RPMI7951 (cell line): ENCODE results near the gene AGBL1. TPM values are rescaled to one million over a fixed set of nuclear protein-coding genes. Genes with fewer than 3 reads are reported as not detected.
"Not testable (repeated sequence)": the region's sequence is repeated elsewhere in the genome, so short reads cannot be mapped to it uniquely, and the experiment has no call there.

ENCODE experiments used
- DNase-seq: peaks from one replicate; pipeline ENCODE4 v3.0.0-alpha.2; 2012; ENCODE audit warnings: low read depth
- total RNA-seq: library from RNA; depleted of rRNA; stranded (reverse); fragments of >200 nt; shearing (Covaris generic); gene quantifications from 2 replicates; pipeline ENCODE4 v1.2.3, GENCODE V29; 2014

Gene AGBL1
- total RNA-seq, 1 experiment from 2014 or later: not detected

GRCh38 chr15:86506401-86506800, 426.7 kb downstream of the AGBL1 start:
- no peak for DNase-seq

DNA sequence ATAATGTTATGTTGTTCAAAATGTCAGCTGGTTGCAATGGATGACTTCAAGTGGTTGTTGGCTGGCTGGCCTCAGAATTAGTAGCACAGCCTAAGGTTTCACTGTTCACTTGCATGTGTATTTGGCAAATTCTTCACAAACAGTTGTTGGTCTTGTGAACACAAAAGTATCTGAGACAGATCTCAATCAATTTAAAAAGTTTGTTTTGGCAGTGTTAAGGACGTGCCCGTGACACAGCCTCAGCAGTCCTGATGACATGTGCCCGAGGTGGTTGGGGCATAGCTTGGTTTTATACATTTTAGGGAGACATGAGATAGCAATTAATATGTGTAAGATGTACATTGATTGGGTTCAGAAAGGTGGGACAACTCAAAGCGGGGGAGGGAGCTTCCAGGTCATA, 436.0 kb downstream of the AGBL1 start:
- DNase-seq: no peak

DNA sequence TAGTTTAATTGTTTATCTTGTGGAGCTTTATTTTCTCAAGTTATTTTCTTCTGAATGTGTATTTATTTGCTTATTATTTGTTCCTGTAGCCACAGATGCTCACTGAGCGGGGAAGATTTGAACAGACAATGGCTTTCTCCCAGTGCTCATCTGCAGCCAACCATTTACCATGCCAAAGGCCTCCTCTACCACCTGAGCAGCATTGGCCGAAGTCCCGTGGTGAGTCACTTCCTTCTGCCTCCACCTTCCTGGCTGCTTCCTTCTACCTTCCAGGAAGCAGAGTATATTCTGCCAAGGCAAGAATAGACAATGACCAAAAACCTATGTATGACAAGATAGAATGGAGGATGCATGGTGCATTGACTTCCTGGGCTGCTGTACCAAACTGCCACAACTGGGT, 443.1 kb downstream of the AGBL1 start:
- DNase-seq: no peak

DNA sequence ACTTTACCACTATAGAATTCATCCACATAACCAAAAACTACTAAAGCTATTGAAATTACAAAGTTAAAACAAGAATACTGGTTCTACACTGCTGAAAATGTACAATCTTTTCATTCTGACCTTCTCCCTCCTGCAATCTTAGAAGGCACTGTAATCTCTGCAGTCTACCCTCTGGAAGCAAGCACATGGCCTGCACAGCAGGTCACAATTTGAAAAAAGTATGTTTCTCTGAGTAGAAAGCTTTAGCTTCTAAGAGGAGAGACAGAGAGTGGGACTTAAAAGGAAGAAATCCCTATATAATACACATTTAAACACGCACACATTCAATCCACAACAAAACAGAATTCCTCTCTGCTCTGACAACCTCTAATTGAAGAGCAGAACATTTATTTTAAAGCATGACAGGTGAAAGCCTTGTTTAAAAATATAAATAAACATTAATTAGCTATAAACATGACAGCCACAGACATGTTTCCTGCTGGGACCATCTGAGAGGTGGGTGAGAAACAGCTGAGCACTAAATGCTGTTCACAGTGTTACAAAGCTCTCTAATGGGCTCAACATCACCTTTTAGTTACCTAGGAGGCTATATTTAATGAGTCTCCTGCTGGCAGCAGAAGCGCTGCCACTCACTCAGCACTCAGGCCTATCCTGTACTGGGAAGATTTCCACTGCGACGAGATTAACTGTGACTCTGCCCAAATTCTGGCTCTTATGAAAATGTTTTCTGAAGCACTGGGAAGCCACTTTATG, 447.4 kb downstream of the AGBL1 start:
- no peak for DNase-seq

DNA sequence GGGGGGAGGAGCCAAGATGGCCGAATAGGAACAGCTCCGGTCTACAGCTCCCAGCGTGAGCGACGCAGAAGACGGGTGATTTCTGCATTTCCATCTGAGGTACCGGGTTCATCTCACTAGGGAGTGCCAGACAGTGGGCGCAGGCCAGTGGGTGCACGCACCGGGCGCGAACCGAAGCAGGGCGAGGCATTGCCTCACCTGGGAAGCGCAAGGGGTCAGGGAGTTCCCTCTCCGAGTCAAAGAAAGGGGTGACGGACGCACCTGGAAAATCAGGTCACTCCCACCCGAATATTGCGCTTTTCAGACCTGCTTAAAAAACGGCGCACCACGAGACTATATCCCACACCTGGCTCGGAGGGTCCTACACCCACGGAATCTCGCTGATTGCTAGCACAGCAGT, 448.4 kb downstream of the AGBL1 start:
- DNase-seq: not testable (repeated sequence)

DNA sequence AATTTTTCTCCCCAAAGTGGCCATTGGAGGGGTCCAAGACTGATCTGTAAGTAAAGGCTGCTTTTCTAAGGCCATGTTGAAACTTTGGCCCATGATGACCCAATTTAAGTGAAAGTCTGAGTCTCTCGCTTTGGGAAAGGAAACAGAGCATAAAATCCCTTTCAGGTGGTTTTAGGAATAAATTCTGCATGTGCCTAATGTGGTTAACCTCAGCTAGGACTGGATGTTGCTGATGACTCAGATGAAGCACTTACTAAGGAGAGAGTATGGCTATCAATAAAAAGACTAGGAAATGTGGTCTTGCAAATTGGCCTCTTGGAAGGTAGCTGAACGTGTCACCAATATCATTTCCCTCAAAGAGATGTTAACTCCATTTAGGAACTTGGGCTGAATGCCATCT, 458.5 kb downstream of the AGBL1 start:
- peak; percentile 68 for DNase-seq

- no peak for DNase-seq
These were observed 461.3 kb downstream of the AGBL1 start for GRCh38 chr15:86540840-86541467.

DNA sequence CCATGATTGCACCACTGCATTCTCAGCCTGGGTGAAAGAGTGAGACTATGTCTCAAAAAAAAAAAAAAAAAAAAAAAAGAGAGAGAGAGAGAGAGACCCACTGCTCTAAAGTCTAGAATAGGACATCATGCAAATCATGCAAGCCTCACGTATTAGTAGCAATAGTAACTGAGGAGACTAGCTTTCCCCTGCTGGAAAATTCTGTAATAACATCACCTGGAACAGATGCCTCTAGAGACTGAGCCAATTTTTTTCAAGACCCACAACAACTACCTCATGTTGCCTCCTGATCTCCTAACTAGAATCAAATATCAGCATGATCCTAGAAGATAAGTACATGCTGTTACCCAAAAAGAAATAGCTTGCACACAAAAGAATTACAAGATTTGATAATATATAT, 461.9 kb downstream of the AGBL1 start:
- DNase-seq: no peak

DNA sequence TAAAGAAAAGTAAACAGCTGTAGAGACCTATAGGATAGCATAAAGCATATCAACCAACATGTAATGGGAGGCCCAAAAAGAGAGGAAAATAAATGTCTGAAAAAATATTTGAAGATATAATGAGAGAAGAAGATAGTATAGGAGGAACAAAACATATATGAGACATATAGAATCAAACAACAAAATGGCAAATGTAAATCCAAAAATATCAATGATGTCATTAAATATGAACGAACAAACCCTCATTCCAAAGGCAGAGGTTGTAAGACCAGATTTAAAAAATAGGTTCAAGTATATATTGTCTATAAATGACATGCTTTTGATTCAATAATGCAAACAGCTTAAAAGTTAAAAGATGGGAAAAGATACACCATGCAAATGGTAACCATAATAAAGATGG, 470.4 kb downstream of the AGBL1 start:
- no peak for DNase-seq

DNA sequence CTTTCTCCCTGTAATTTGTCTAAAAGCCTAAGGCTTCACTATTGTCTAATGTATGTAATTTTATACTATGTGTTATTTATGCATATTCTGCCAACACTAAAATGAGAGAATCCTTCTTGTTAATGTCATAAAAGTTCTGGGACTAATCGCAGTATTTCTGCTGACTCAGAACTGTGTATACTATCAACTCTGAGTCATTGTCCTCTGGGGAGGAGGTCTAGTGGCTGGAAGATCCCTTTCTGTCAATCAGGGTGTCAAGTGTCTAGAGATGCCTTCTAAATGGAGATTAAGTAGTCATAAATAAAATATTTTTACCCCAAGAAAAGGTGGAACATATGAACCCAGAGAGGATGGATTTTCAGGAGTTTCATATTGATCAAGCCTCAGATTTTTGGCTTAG, 473.4 kb downstream of the AGBL1 start:
- no peak for DNase-seq

- DNase-seq: no peak
These were observed 475.4 kb downstream of the AGBL1 start for GRCh38 chr15:86555098-86555497.

GRCh38 chr15:86555939-86556338, 476.3 kb downstream of the AGBL1 start:
- DNase-seq: peak; percentile 43

GRCh38 chr15:86556396-86557017, 476.8 kb downstream of the AGBL1 start:
- no peak for DNase-seq

- no peak for DNase-seq
These were observed 477.4 kb downstream of the AGBL1 start for GRCh38 chr15:86557018-86557550.

DNA sequence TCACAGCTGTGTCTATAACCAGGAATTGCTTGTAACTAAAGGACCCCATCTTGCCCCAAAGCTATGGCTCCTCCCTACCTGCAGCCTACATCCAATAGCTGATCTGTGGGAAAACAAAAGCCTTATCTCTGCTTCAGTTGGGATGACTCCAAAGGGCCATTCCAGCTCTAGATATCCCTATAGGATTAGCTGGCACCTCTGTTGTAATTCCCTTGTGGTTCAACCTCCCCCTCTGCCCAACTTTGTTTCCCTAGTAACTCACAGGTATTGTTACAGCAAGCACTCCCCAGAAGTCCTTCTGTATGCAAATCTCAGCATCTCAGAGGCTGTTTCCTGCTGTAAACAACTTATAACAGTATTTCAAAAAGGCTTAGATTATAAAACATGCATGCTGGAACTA, 478.6 kb downstream of the AGBL1 start:
- DNase-seq: no peak

GRCh38 chr15:86558686-86559085, 479.0 kb downstream of the AGBL1 start:
- no peak for DNase-seq

DNA sequence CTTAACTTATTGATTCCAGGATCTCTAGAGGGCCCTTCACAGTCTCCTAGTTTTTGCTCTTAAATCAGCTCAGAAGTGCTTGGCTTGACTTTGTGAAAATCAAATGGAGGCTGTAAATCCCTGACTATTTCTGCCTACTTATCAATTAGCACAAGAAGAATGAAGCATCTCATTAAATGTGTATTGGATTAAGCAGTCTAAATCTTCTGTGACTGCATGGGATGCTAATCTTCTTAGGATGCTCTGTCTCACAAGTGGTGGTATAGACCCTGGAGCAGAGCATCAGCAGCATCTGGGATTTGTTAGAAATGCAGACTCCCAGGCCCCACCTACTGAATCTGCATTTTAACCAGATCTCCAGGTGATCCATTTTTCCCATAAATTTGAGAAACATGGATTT, 488.7 kb downstream of the AGBL1 start:
- DNase-seq: no peak

GRCh38 chr15:86570738-86571137, 491.1 kb downstream of the AGBL1 start:
- peak; percentile 68 for DNase-seq

DNA sequence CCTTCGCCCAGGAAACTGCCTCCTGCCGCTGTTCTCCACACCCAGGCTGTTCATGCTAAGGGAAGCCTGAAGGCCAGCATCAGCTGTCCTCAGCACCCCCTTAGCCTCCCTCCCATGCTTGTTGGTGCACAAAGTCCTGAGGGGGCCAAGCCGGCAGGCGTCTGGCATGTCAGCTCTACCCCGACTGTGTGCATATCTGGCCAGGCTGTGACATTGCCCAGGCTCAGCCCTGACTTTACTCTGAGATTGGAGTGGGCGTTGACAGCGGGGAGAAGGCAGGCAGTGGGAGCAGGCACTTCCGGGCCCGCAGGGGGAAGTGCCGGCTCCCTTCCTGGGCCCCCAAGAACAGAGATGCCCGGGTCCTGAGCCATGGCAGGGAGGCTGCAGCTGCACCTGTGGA, 492.2 kb downstream of the AGBL1 start:
- no peak for DNase-seq

GRCh38 chr15:86572368-86572841, 492.7 kb downstream of the AGBL1 start:
- DNase-seq: peak; percentile 15

DNA sequence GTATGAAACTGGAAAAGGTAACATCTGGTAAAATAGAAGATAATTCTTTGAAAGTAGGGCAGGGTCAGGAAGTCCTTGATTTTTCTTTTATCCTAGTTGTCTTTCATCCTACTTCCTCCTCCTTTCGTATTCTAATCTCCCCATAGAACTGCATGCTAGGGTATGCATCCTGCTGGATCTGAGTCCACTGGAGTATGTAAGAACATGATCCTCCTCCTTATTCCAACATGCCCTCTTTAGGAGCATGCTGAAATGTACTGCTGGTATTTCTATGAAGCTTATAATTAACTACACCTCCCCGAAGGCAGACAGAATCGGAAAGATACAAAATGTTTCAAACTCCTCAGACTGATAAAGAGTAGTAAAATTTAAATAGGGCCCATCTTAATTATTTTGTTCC, 493.8 kb downstream of the AGBL1 start:
- DNase-seq: no peak

DNA sequence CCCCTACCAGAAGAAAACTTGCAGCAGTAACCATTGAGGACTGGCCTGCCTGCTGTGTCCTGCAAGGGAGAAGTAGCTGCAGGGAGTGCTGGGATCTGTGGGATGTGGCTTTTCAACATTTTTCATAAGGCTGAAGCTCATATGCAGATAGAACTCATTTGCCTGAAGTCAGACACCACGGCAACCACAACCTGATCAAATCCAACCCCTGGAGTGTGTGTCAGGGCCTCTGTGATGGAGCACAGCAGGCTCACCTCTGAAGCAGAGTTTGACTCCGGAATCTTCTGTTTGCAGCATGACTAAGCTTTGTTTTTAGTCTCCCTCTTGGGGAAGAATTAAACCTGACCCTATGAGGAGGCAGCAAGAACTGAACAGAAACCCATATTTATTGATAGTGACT, 508.7 kb downstream of the AGBL1 start:
- peak; percentile 17 for DNase-seq

DNA sequence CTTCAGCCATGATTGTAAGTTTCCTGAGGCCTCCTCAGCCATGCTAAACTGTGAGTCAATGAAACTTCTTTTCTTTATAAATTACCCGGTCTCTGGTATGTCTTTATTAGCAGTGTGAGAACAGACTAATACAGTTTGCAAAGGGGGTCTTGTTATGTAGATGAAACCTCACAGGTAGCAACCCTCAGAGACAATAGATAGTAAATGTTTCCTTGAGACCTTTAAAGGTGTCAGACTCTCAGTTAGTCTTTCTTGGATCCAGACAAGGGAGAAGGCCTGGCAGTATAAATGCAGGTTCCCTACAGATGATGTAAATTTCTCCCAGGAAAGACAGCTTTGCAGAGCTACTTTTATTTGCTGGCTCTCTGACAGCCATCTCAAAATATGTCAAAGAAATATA, 510.8 kb downstream of the AGBL1 start:
- no peak for DNase-seq
